Measurements from ENCODE around the gene OR2M4. TPM values are rescaled to one million over a fixed set of nuclear protein-coding genes. Genes with fewer than 3 reads are reported as not detected.

OR2M4 gene
- not detected in 2 replicates for total RNA-seq (ENCODE audit: low replicate concordance)

GRCh38 chr1:248231117-248231516 lies at the start of gene OR2M4:
OR2M4 (plus strand) TSS chr1:248231417; CDS start chr1:248238929, 7,512 bp downstream.

DNA sequence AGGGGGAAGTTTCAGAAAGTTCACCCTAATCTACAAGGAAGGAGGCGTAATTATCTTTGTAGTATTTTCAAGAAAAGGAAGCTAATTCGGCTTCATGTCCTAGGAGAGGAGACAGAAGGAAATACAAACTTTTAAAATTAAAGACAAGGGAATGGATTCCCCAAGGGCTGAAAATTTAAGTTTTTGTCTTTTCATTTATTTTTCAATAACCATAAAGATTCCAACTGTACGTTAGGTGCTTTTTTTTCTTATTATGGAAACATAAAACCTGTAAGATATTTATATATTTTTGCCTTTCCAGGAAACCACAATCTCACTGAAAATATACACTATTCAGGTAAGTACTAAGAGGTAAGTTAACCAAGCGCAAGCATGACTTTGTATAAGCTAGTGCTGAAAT lies 34.3 kb upstream of the OR2M4 start, which contains the start of gene OR2M3:
OR2M3 (plus strand) TSS at position 301 of the 400 bp plus-strand sequence. CDS start 5,803 bp downstream, outside the sequence.

GRCh38 chr1:248277876-248278275 lies 46.7 kb downstream of the OR2M4 start, which contains the start of gene OR2T33:
OR2T33 (minus strand) TSS chr1:248277976; CDS start chr1:248273814, 4,162 bp downstream.

Other genes with a start within 250 kb of the OR2M4 start
- not detected in 2 replicates for gene OR2L5, start 217.8 kb upstream of the OR2M4 start, total RNA-seq (ENCODE audit: low replicate concordance)
- not detected in 2 replicates for gene OR2L2, start 201.3 kb upstream of the OR2M4 start, total RNA-seq (ENCODE audit: low replicate concordance)
- not detected in 2 replicates for gene OR2L3, start 184.6 kb upstream of the OR2M4 start, total RNA-seq (ENCODE audit: low replicate concordance)
- gene OR2L13, start 136.2 kb upstream of the OR2M4 start, total RNA-seq (ENCODE audit: low replicate concordance) = not detected in 2 replicates
- not detected in 2 replicates for gene OR2M5, start 86.3 kb upstream of the OR2M4 start, total RNA-seq (ENCODE audit: low replicate concordance)
- gene OR2M2, start 56.6 kb upstream of the OR2M4 start, total RNA-seq (ENCODE audit: low replicate concordance) = not detected in 2 replicates
- gene OR2M3, start 34.2 kb upstream of the OR2M4 start, total RNA-seq (ENCODE audit: low replicate concordance) = not detected in 2 replicates
- not detected in 2 replicates for gene OR2T33, start 46.6 kb downstream of the OR2M4 start, total RNA-seq (ENCODE audit: low replicate concordance)
- gene OR2T12, start 72.0 kb downstream of the OR2M4 start, total RNA-seq (ENCODE audit: low replicate concordance) = not detected in 2 replicates
- not detected in 2 replicates for gene OR2M7, start 93.2 kb downstream of the OR2M4 start, total RNA-seq (ENCODE audit: low replicate concordance)
- gene OR14C36, start 117.4 kb downstream of the OR2M4 start, total RNA-seq (ENCODE audit: low replicate concordance) = not detected in 2 replicates
- not detected in 2 replicates for gene OR2T4, start 130.2 kb downstream of the OR2M4 start, total RNA-seq (ENCODE audit: low replicate concordance)
- not detected in 2 replicates for gene OR2T6, start 144.3 kb downstream of the OR2M4 start, total RNA-seq (ENCODE audit: low replicate concordance)
- gene OR2T1, start 171.6 kb downstream of the OR2M4 start, total RNA-seq (ENCODE audit: low replicate concordance) = not detected in 2 replicates
- not detected in 2 replicates for gene OR2T2, start 214.2 kb downstream of the OR2M4 start, total RNA-seq (ENCODE audit: low replicate concordance)
- not detected in 2 replicates for gene OR2T3, start 241.9 kb downstream of the OR2M4 start, total RNA-seq (ENCODE audit: low replicate concordance)